Subcutaneous abdominal adipose tissue (tissue), 5 donors: ENCODE results near the gene MDM1.

Experiments used
- H3K27ac ChIP-seq: one replicate; pipeline ENCODE4 v1.7.0; 2013; ENCODE audit warnings: low read depth, mild to moderate bottlenecking, inconsistent platforms, low read length, moderate library complexity
- H3K27me3 ChIP-seq, 5 donors: one replicate each; pipeline ENCODE4 v1.7.0; 2013; ENCODE audit warnings: low read length in 5 of 5, inconsistent platforms in 1 of 5; ENCODE audit not compliant: control insufficient read depth in 5 of 5, insufficient read depth in 4 of 5
- H3K36me3 ChIP-seq, 5 donors: one replicate each; pipeline ENCODE4 v1.7.0; 2013; ENCODE audit warnings: low read length in 5 of 5; ENCODE audit not compliant: control insufficient read depth in 5 of 5, insufficient read depth in 5 of 5
- H3K4me1 ChIP-seq, 5 donors: one replicate each; pipeline ENCODE4 v1.7.0; 2013; ENCODE audit warnings: low read length in 5 of 5, mild to moderate bottlenecking in 3 of 5, moderate library complexity in 1 of 5; ENCODE audit not compliant: control insufficient read depth in 5 of 5, insufficient read depth in 5 of 5
- H3K4me3 ChIP-seq, 5 donors: one replicate each; pipeline ENCODE4 v1.7.0; 2013; ENCODE audit warnings: low read length in 5 of 5, low read depth in 1 of 5
- H3K9ac ChIP-seq, 5 donors: one replicate each; pipeline ENCODE4 v1.7.0; 2013; ENCODE audit warnings: low read length in 5 of 5, mild to moderate bottlenecking in 4 of 5, moderate library complexity in 3 of 5
- H3K9me3 ChIP-seq, 5 donors: one replicate each; pipeline ENCODE4 v1.7.0; 2013; ENCODE audit warnings: low read length in 5 of 5; ENCODE audit not compliant: control insufficient read depth in 5 of 5
- donor health status: healthy.
- donor health status: healthy.
- donor health status: healthy.
- donor health status: healthy.
- donor health status: healthy.

Gene MDM1

DNA sequence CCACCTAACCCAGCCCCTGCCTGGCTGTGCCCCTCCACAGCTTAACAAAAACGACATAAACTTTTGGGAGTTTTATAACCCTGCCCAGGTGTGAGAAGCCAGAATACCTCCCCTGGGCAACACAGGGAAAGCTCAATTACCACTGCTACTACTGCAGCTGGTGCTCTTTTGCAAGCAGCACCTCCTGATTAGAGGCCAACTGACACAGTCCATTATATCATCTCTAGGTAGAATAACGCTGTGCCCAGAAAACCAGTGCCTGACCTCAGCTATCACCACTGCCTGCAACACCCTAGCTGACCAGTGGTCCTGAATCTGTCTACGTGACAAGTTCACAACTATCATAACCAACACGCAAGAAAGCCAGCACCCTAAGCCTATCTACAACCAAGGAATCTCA, 34.2 kb downstream of the MDM1 start:
- H3K27me3 ChIP-seq = no peaks in the 10 kb centered on the region
- no peak overlapping the region for H3K9ac ChIP-seq
- H3K4me1 ChIP-seq = peaks cover 0 to 19% (median 8%) of the 10 kb centered on the region in 5 donors
- H3K27ac ChIP-seq = no peak overlapping the region
- no peak overlapping the region for H3K4me3 ChIP-seq
- peaks cover 0 to 3% (median 0%) of the 10 kb centered on the region in 5 donors for H3K9me3 ChIP-seq
- peaks cover 7 to 21% (median 15%) of the 10 kb centered on the region in 5 donors for H3K36me3 ChIP-seq

DNA sequence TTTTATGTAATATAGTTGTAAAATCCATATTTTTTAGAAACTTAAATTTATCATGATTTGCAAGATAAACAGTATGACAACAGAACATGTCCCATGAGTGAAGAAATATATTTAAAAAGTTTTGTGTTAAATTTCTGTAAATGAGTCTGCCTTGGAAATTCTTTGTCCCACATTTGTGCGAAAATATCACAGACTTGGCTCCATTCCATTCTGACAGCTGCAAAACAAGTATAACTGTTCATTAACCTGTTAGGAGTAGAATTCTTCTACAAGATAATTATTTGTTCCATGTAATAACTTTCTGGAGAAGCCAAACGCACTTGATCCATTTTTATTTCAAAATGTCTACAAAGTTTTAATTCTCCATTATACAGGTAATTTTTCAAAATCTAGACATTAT, 37.9 kb downstream of the MDM1 start:
- no peaks in the 10 kb centered on the region for H3K27me3 ChIP-seq
- H3K9me3 ChIP-seq = no peaks in the 10 kb centered on the region
- H3K4me3 ChIP-seq = no peak overlapping the region
- peaks cover 7 to 10% (median 8%) of the 10 kb centered on the region in 5 donors for H3K36me3 ChIP-seq
- no peak overlapping the region for H3K27ac ChIP-seq
- H3K4me1 ChIP-seq = peaks cover 0 to 19% (median 8%) of the 10 kb centered on the region in 5 donors
- H3K9ac ChIP-seq = no peak overlapping the region

DNA sequence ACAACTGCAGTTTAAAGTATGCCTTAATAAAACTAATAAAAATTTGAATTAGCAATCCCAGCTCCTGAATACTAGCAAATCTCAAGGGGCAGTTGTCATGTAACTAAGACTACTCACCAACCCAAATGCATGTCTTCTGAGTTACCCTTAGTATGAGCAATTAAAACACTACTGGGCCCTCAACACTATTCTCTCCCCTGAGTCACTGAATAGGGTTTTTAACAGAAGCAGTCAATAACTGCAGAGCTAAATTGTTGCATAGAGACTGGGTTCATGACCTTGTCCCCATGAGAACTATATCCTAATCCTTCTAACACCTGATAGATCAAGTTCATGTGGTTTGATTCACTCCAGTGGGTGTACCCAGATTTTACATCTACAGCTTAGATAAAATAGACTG, 38.8 kb downstream of the MDM1 start:
- Histone ChIP-seq H3K4me1 (peaks cover 0 to 19% (median 8%) of the 10 kb centered on the region in 5 donors), H3K9ac (no peak overlapping the region), H3K27ac (no peak overlapping the region), H3K9me3 (no peaks in the 10 kb centered on the region), H3K27me3 (no peaks in the 10 kb centered on the region), H3K4me3 (no peak overlapping the region), H3K36me3 (peaks cover 4 to 9% (median 6%) of the 10 kb centered on the region in 5 donors)

GRCh38 chr12:68292151-68292943, 39.8 kb downstream of the MDM1 start:
- Histone ChIP-seq H3K9ac (no peak overlapping the region), H3K27ac (no peak overlapping the region), H3K27me3 (no peaks in the 10 kb centered on the region), H3K4me3 (no peak overlapping the region), H3K9me3 (no peaks in the 10 kb centered on the region), H3K4me1 (peaks cover 0 to 19% (median 8%) of the 10 kb centered on the region in 5 donors), H3K36me3 (peaks cover 0 to 6% (median 3%) of the 10 kb centered on the region in 5 donors)

DNA sequence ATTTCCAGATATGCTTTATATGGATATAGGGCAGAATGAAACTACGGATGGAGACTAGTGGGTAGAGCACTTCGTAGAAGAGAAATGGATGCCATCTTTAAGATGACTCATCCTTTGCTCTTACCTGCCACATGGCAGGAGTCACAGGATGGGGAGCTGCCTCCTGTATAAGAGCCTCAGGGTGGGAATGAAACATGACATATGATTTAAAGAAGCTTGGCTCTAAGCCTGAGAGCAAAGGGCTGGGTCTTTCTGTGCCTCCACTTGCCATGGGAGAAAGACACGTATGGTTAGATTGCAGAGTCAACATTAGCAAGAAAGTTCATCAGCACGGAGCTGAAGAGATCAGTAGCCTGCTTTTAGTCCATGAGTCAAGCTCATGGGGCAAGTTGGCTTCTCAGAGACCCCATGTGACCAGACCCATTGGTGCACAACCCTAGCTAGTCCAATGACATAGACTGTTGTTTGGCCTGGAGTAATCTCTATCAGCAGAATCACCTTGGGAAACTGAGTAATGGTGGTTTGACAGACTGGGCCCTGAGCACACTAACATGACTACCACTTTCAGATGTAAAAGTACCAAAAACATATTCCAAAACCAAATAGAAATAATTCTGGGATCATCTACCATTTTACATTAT, 40.6 kb downstream of the MDM1 start:
- no peak overlapping the region for H3K27ac ChIP-seq
- no peak overlapping the region for H3K9ac ChIP-seq
- H3K4me3 ChIP-seq = no peak overlapping the region
- no peaks in the 10 kb centered on the region for H3K27me3 ChIP-seq
- no peaks in the 10 kb centered on the region for H3K9me3 ChIP-seq
- H3K36me3 ChIP-seq = peaks cover 0 to 2% (median under 1%) of the 10 kb centered on the region in 5 donors
- H3K4me1 ChIP-seq = peaks cover 0 to 19% (median 8%) of the 10 kb centered on the region in 5 donors

GRCh38 chr12:68290126-68290525, 42.0 kb downstream of the MDM1 start:
- Histone ChIP-seq H3K4me3 (no peak overlapping the region), H3K36me3 (no peaks in the 10 kb centered on the region), H3K27me3 (no peaks in the 10 kb centered on the region)

GRCh38 chr12:68287106-68287505, 45.1 kb downstream of the MDM1 start:
- H3K27ac ChIP-seq = no peak overlapping the region
- H3K9me3 ChIP-seq = no peaks in the 10 kb centered on the region
- no peaks in the 10 kb centered on the region for H3K27me3 ChIP-seq
- no peaks in the 10 kb centered on the region for H3K4me1 ChIP-seq
- H3K4me3 ChIP-seq = no peak overlapping the region
- no peak overlapping the region for H3K9ac ChIP-seq
- H3K36me3 ChIP-seq = no peaks in the 10 kb centered on the region

More at GRCh38 chr12:68290126-68290525, 42.0 kb downstream of the MDM1 start:
- Histone ChIP-seq H3K4me1 (peaks cover 0 to 18% (median 8%) of the 10 kb centered on the region in 5 donors), H3K9me3 (no peaks in the 10 kb centered on the region), H3K27ac (no peak overlapping the region), H3K9ac (no peak overlapping the region)

GRCh38 chr12:68286396-68286795, 45.8 kb downstream of the MDM1 start:
- no peak overlapping the region for H3K27ac ChIP-seq
- no peak overlapping the region for H3K4me3 ChIP-seq
- H3K9me3 ChIP-seq = no peaks in the 10 kb centered on the region
- no peaks in the 10 kb centered on the region for H3K4me1 ChIP-seq
- no peaks in the 10 kb centered on the region for H3K27me3 ChIP-seq
- no peaks in the 10 kb centered on the region for H3K36me3 ChIP-seq
- no peak overlapping the region for H3K9ac ChIP-seq

- Histone ChIP-seq H3K9ac (no peak overlapping the region), H3K4me3 (no peak overlapping the region), H3K36me3 (no peaks in the 10 kb centered on the region), H3K27me3 (no peaks in the 10 kb centered on the region), H3K27ac (no peak overlapping the region), H3K9me3 (no peaks in the 10 kb centered on the region), H3K4me1 (no peaks in the 10 kb centered on the region)
Observed at GRCh38 chr12:68285541-68285940, 46.6 kb downstream of the MDM1 start.

- Histone ChIP-seq H3K4me1 (peaks cover 0 to 4% (median 0%) of the 10 kb centered on the region in 5 donors), H3K27me3 (no peaks in the 10 kb centered on the region), H3K27ac (no peak overlapping the region)
Observed at GRCh38 chr12:68281322-68282077, 50.7 kb downstream of the MDM1 start.

More at GRCh38 chr12:68281322-68282077, 50.7 kb downstream of the MDM1 start:
- no peaks in the 10 kb centered on the region for H3K36me3 ChIP-seq
- H3K4me3 ChIP-seq = no peak overlapping the region
- no peak overlapping the region for H3K9ac ChIP-seq
- no peaks in the 10 kb centered on the region for H3K9me3 ChIP-seq
